A549 (cell line): Measurements from ENCODE around the gene SKP1.

Source experiments
- JUNB ChIP-seq: fragments of >200 bp; sonication (Bioruptor Twin); formaldehyde crosslinking; IDR thresholded peaks from 2 replicates; pipeline ENCODE4 v1.6.1; 2016
- POLR2A ChIP-seq: IDR thresholded peaks from 2 replicates; pipeline ENCODE4 v1.6.1; 2012; ENCODE audit warnings: mild to moderate bottlenecking, low read length
- POLR2AphosphoS2 ChIP-seq: conservative IDR thresholded peaks from 2 replicates; pipeline ENCODE4 v1.6.1; 2012; ENCODE audit warnings: low read length, improper control_type of control experiment, inconsistent platforms
- SMC3 ChIP-seq: fragments of >200 bp; sonication (Bioruptor Twin); formaldehyde crosslinking; IDR thresholded peaks from 3 replicates; pipeline ENCODE4 v1.6.1; 2018; ENCODE audit warnings: inconsistent platforms
- TP53 ChIP-seq: fragments of 250-450 bp; sonication (Bioruptor Pico); IDR thresholded peaks from 2 replicates; pipeline ENCODE4 v1.5.0; 2021; ENCODE audit warnings: mild to moderate bottlenecking, moderate library complexity
- TF ChIP-seq, protein P1 (sequence below): fragments of >200 bp; sonication (Bioruptor Twin); formaldehyde crosslinking; IDR thresholded peaks from 3 replicates; pipeline ENCODE4 v1.5.1; 2016
- TF ChIP-seq, protein P2 (sequence below): fragments of >200 bp; sonication (Bioruptor Twin); formaldehyde crosslinking; IDR thresholded peaks from 2 replicates; pipeline ENCODE4 v1.6.1; 2016
- TF ChIP-seq, protein P3 (sequence below): fragments of 200-600 bp; sonication (generic); IDR thresholded peaks from 2 replicates; pipeline ENCODE4 v1.6.1; 2016; ENCODE audit warnings: antibody characterized with exemption, mild to moderate bottlenecking, moderate library complexity
- TF ChIP-seq, protein P4 (sequence below): fragments of 450-650 bp; IDR thresholded peaks from 2 replicates; pipeline ENCODE4 v1.6.1; 2014; ENCODE audit warnings: antibody characterized with exemption

DNA sequence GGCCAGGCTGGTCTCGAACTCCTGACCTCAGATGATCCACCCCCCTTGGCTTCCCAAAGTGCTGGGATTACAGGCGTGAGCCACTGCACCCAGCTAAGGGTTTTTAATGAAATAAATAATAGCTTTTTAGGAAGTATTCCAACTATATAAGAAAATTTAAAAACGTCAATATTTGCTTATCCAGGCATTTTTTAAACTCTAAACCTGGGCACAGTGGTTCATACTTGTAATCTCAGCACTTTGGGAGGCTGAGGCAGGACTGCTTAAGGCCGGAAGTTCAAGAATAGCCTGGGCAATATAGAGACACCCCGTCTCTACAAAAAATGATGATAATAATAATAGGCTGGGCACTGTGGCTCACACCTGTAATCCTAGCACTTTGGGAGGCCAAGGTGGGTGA lies 14.2 kb downstream of the SKP1 start:
- TF ChIP-seq, protein P1, sequence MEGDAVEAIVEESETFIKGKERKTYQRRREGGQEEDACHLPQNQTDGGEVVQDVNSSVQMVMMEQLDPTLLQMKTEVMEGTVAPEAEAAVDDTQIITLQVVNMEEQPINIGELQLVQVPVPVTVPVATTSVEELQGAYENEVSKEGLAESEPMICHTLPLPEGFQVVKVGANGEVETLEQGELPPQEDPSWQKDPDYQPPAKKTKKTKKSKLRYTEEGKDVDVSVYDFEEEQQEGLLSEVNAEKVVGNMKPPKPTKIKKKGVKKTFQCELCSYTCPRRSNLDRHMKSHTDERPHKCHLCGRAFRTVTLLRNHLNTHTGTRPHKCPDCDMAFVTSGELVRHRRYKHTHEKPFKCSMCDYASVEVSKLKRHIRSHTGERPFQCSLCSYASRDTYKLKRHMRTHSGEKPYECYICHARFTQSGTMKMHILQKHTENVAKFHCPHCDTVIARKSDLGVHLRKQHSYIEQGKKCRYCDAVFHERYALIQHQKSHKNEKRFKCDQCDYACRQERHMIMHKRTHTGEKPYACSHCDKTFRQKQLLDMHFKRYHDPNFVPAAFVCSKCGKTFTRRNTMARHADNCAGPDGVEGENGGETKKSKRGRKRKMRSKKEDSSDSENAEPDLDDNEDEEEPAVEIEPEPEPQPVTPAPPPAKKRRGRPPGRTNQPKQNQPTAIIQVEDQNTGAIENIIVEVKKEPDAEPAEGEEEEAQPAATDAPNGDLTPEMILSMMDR = no peak
- TF ChIP-seq POLR2A (no peak), POLR2AphosphoS2 (no peak), TP53 (CRISPR knock-in tag) (no peak), SMC3 (no peak), JUNB (no peak)
- TF ChIP-seq, protein P2, sequence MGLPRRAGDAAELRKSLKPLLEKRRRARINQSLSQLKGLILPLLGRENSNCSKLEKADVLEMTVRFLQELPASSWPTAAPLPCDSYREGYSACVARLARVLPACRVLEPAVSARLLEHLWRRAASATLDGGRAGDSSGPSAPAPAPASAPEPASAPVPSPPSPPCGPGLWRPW = no peak
- TF ChIP-seq, protein P3, sequence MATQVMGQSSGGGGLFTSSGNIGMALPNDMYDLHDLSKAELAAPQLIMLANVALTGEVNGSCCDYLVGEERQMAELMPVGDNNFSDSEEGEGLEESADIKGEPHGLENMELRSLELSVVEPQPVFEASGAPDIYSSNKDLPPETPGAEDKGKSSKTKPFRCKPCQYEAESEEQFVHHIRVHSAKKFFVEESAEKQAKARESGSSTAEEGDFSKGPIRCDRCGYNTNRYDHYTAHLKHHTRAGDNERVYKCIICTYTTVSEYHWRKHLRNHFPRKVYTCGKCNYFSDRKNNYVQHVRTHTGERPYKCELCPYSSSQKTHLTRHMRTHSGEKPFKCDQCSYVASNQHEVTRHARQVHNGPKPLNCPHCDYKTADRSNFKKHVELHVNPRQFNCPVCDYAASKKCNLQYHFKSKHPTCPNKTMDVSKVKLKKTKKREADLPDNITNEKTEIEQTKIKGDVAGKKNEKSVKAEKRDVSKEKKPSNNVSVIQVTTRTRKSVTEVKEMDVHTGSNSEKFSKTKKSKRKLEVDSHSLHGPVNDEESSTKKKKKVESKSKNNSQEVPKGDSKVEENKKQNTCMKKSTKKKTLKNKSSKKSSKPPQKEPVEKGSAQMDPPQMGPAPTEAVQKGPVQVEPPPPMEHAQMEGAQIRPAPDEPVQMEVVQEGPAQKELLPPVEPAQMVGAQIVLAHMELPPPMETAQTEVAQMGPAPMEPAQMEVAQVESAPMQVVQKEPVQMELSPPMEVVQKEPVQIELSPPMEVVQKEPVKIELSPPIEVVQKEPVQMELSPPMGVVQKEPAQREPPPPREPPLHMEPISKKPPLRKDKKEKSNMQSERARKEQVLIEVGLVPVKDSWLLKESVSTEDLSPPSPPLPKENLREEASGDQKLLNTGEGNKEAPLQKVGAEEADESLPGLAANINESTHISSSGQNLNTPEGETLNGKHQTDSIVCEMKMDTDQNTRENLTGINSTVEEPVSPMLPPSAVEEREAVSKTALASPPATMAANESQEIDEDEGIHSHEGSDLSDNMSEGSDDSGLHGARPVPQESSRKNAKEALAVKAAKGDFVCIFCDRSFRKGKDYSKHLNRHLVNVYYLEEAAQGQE = no peak
- TF ChIP-seq, protein P4, sequence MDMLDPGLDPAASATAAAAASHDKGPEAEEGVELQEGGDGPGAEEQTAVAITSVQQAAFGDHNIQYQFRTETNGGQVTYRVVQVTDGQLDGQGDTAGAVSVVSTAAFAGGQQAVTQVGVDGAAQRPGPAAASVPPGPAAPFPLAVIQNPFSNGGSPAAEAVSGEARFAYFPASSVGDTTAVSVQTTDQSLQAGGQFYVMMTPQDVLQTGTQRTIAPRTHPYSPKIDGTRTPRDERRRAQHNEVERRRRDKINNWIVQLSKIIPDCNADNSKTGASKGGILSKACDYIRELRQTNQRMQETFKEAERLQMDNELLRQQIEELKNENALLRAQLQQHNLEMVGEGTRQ = no peak
